GM10847 (cell line): ENCODE measurements around the gene ARHGEF5.
"Not testable (repeated sequence)": the region's sequence is repeated elsewhere in the genome, so short reads cannot be mapped to it uniquely, and the experiment has no call there.

Experiments used
- POLR2A ChIP-seq: IDR thresholded peaks from 2 replicates; pipeline ENCODE4 v1.6.1; 2011; ENCODE audit not compliant: insufficient read length; ENCODE audit errors: extremely low read depth

ARHGEF5 gene

GRCh38 chr7:144355176-144355822, at the start of gene ARHGEF5:
ARHGEF5 (plus strand) TSS chr7:144355402; CDS start chr7:144362670, 7,268 bp downstream.
- not testable (repeated sequence) for TF ChIP-seq POLR2A

- not testable (repeated sequence) for TF ChIP-seq POLR2A
These were observed 43.2 kb upstream of the ARHGEF5 start, which contains the start of gene OR2A1 for GRCh38 chr7:144311872-144312469. OR2A1 (plus strand) TSS chr7:144312419; CDS start chr7:144318125, 5,706 bp downstream.

GRCh38 chr7:144378651-144379050, 23.4 kb downstream of the ARHGEF5 start:
- no peak for TF ChIP-seq POLR2A

- no peak for TF ChIP-seq POLR2A
These were observed 24.7 kb downstream of the ARHGEF5 start for GRCh38 chr7:144379776-144380384.

- no peak for TF ChIP-seq POLR2A
These were observed 28.9 kb downstream of the ARHGEF5 start for GRCh38 chr7:144384071-144384470.

- TF ChIP-seq POLR2A, result no peak
These were observed 29.5 kb downstream of the ARHGEF5 start for GRCh38 chr7:144384555-144385245.

- TF ChIP-seq POLR2A, result no peak
These were observed 31.5 kb downstream of the ARHGEF5 start for GRCh38 chr7:144386741-144387140.

- no peak for TF ChIP-seq POLR2A
These were observed 33.7 kb downstream of the ARHGEF5 start for GRCh38 chr7:144388950-144389349.

- TF ChIP-seq POLR2A, result no peak
These were observed 35.3 kb downstream of the ARHGEF5 start for GRCh38 chr7:144390481-144390880.

GRCh38 chr7:144391014-144391413, 35.8 kb downstream of the ARHGEF5 start:
- TF ChIP-seq POLR2A, result no peak

GRCh38 chr7:144391823-144392255, 36.6 kb downstream of the ARHGEF5 start:
- TF ChIP-seq POLR2A, result no peak

GRCh38 chr7:144397086-144397485, 41.9 kb downstream of the ARHGEF5 start:
- TF ChIP-seq POLR2A, result no peak

- TF ChIP-seq POLR2A, result no peak
These were observed 43.1 kb downstream of the ARHGEF5 start for GRCh38 chr7:144398291-144398690.

- TF ChIP-seq POLR2A, result no peak
These were observed 43.7 kb downstream of the ARHGEF5 start for GRCh38 chr7:144398911-144399310.

- no peak for TF ChIP-seq POLR2A
These were observed 44.7 kb downstream of the ARHGEF5 start for GRCh38 chr7:144399946-144400345.

GRCh38 chr7:144401490-144401889, 46.3 kb downstream of the ARHGEF5 start:
- TF ChIP-seq POLR2A, result no peak
